Measurements from ENCODE around the gene TRIP10. TPM values are rescaled to one million over a fixed set of nuclear protein-coding genes. Genes with fewer than 3 reads are reported as not detected.
"Not testable (repeated sequence)": the region's sequence is repeated elsewhere in the genome, so short reads cannot be mapped to it uniquely, and the experiment has no call there.

TRIP10 gene
- total and polyA plus RNA-seq, 2 of the 8 experiments (the other 6 are each of a cell fraction or from before 2014, with no cell fraction given): 27.8 to 69.5 TPM

DNA sequence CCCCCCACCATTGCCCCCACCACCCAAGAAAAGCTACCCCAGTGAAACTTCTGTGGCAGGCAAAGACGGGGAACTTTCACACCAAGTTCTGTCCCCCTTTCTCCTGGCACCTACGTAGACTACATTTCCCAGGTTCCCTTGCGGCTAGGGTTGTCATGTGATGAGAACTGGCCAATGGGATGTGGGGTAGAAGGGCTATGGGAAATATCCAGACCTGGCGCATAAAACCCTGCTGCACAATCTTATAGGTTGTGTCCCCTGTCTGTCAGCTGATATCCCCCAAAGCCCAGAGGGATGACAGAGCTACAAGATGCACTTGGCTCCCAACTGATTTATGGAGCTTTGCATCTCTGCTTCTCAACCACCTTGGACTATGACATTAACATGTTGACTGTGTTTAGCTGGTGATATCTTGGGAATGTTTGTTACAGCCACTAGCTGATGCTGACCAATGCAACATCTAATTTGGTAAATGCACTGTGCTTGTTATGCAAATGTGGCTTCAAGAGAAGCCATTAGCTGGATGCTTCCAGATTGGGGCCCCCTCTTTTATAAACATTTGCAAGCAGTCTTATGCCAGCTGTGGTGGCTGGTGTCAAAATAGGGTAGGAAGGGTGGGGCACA is 21.7 kb downstream of the TRIP10 start (continued):
- TF ChIP-seq TBP (IDR thresholded peaks at IDR 0.05; ENCODE audit: low read depth, low read length) (no peak), SP4 (IDR thresholded peaks at IDR 0.05; ENCODE audit: low read length) (no peak), SUZ12 (IDR thresholded peaks at IDR 0.05; ENCODE audit: low read length) (no peak), RFX5 (IDR thresholded peaks at IDR 0.05; ENCODE audit: borderline replicate concordance, low read depth, low read length) (no peak), SIN3A (conservative IDR thresholded peaks at IDR 0.05 in 1 of 2, IDR thresholded peaks at IDR 0.05 in 1 of 2; ENCODE audit: low read depth in 1 of 2, low read length in 2 of 2) (no peak)
- TF ChIP-seq, protein P1, sequence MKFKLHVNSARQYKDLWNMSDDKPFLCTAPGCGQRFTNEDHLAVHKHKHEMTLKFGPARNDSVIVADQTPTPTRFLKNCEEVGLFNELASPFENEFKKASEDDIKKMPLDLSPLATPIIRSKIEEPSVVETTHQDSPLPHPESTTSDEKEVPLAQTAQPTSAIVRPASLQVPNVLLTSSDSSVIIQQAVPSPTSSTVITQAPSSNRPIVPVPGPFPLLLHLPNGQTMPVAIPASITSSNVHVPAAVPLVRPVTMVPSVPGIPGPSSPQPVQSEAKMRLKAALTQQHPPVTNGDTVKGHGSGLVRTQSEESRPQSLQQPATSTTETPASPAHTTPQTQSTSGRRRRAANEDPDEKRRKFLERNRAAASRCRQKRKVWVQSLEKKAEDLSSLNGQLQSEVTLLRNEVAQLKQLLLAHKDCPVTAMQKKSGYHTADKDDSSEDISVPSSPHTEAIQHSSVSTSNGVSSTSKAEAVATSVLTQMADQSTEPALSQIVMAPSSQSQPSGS (IDR thresholded peaks at IDR 0.05; ENCODE audit: low read length): no peak

DNA sequence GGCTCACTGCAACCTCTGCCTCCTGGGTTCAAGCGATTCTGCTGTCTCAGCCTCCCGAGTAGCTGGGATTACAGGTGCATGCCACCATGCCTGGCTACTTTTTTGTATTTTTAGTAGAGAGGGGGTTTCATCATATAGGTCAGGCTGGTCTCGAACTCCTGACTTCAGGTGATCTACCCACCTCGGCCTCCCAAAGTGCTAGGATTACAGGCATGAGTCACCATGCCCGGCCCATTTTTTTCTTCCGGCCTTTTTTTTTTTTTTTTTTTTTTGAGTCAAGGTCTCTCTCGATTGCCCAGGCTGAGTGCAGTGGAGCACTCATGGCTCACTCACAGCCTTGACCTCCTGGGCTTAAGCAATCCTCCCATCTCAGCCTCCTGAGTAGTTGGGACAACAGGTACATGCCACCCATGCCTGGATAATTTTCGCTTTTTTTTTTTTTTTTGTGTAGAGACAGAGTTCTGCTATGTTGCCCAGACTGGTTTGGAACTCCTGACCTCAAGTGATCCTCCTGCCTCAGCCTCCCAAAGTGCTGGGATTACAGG is 22.8 kb downstream of the TRIP10 start:
- not testable (repeated sequence) for H3K9ac ChIP-seq (replicated peaks in 1 of 4; ENCODE audit: extremely low read depth in 1 of 4, low read depth in 3 of 4, low read length in 3 of 4)

More for the DNA sequence above, 22.8 kb downstream of the TRIP10 start:
- H2BK12ac ChIP-seq (ENCODE audit: low read depth, low read length); H2BK20ac ChIP-seq (ENCODE audit: low read length); H3K27me3 ChIP-seq (replicated peaks in 1 of 4; ENCODE audit: control insufficient read depth in 3 of 4, extremely low read depth in 1 of 4, insufficient read depth in 3 of 4, low read length in 3 of 4); H4K91ac ChIP-seq (replicated peaks; ENCODE audit: insufficient read length, low read length); H3K4me2 ChIP-seq (ENCODE audit: insufficient read depth in 1 of 2, low read depth in 2 of 2, low read length in 2 of 2); H2BK5ac ChIP-seq (ENCODE audit: low read depth, low read length); H4K20me1 ChIP-seq (replicated peaks in 1 of 2; ENCODE audit: control insufficient read depth in 1 of 2, insufficient read depth in 2 of 2, low read length in 2 of 2); H4K5ac ChIP-seq (ENCODE audit: insufficient read length, low read depth, low read length); H3K4me1 ChIP-seq (replicated peaks in 1 of 4; ENCODE audit: control insufficient read depth in 3 of 4, insufficient read depth in 4 of 4, low read length in 3 of 4); H3K9me3 ChIP-seq (ENCODE audit: insufficient read depth in 2 of 2, low read depth in 1 of 2, low read length in 1 of 2); H2BK120ac ChIP-seq (replicated peaks; ENCODE audit: low read depth, low read length); H4K8ac ChIP-seq (ENCODE audit: extremely low read depth, insufficient read depth, low read length); FAIRE-seq; H3K23ac ChIP-seq (ENCODE audit: insufficient read length); H3K27ac ChIP-seq (ENCODE audit: low read depth, low read length); H3K56ac ChIP-seq (replicated peaks; ENCODE audit: insufficient read length, low read depth, low read length); H2AK5ac ChIP-seq (ENCODE audit: low read depth, low read length); H3K79me2 ChIP-seq (ENCODE audit: control insufficient read depth in 1 of 2, insufficient read depth in 2 of 2, low read length in 2 of 2); H3K4ac ChIP-seq (replicated peaks; ENCODE audit: insufficient read length, low read depth, low read length); DNase-seq (ENCODE audit: low read depth in 1 of 2, low spot score in 2 of 2); H3K14ac ChIP-seq (ENCODE audit: insufficient read length); H2AFZ ChIP-seq (ENCODE audit: low read length); H2BK15ac ChIP-seq (ENCODE audit: low read length); H3K18ac ChIP-seq (ENCODE audit: extremely low read depth, low read length); H3K4me3 ChIP-seq (ENCODE audit: extremely low read depth in 1 of 4, insufficient read depth in 2 of 4, low read depth in 3 of 4, low read length in 4 of 4); H3K36me3 ChIP-seq (ENCODE audit: control insufficient read depth in 2 of 4, insufficient read depth in 4 of 4, low read length in 3 of 4): not testable (repeated sequence)
- CTCF ChIA-PET (ENCODE audit: partially characterized antibody): interaction anchor here (1.7 kb wide), 1 partner anchor 26 kb away, joined by 4 read pairs; the partner anchor contains the start of gene GPR108
- Histone ChIP-seq H3K23me2 (ENCODE audit: low read depth, low read length) (peaks cover 12% of the 10 kb centered on the region), H3K79me1 (ENCODE audit: low read depth, low read length) (peaks cover 12% of the 10 kb centered on the region)
- POLR2A ChIA-PET (ENCODE audit: partially characterized antibody): interaction anchor here (0.9 kb wide), 1 partner anchor 18 kb away, joined by 3 read pairs; no protein-coding TSS in a partner anchor
- 98% methylated on average over 4 of the region's 8 CpGs; no CpG with 5 or more reads in 1 of the 2 experiments for WGBS, 2 experiments (ENCODE audit: extremely low coverage in 1 of 2, insufficient coverage in 1 of 2, insufficient read length in 1 of 2, insufficient replicate concordance in 2 of 2, low coverage in 1 of 2, low lambda C conversion rate in 2 of 2, missing lambda C conversion rate in 1 of 2)
